Measurements from ENCODE around the gene LDLRAP1. TPM values are rescaled to one million over a fixed set of nuclear protein-coding genes. Genes with fewer than 3 reads are reported as not detected.
"Not testable (repeated sequence)": the region's sequence is repeated elsewhere in the genome, so short reads cannot be mapped to it uniquely, and the experiment has no call there.

LDLRAP1 gene
- total RNA-seq, 1 experiment from 2014 or later: 23.9 TPM

DNA sequence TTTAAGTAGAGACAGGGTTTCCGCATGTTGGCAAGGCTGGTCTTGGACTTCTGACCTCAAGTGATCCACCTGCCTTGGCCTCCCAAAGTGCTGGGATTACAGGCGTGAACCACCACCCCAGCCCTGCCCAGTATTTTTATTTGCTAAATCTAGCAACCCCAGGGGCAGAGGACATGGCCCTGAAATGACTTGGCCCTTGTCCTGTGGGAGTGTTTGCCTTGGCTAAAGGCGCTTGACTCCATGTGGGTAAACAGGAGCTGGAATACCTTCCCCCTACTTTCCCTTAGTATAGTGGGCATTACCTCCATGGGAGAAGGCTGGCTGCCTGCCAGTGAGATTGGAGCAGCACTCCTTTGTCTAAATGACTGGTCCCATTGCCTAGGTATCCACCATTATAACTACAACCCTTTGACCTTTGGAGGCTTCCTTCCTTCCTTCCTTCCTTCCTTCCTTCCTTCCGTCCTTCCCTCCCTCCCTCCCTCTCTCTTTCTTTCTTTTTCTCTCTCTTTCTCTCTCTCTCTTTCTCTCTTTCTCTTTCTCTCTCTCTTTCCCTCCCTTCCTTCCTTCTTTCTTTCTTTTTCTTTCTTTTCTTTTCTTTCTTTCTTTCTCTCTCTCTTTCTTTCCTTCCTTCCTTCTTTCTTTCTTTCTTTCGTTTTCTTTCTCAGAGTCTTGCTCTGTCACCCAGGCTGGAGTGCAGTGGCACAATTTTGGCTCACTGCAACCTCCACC lies 57.7 kb downstream of the LDLRAP1 start:
- H3K4me3 ChIP-seq; H3K27ac ChIP-seq; H3K4me1 ChIP-seq; H3K9me3 ChIP-seq (replicated peaks); H3K36me3 ChIP-seq; H3K27me3 ChIP-seq: not testable (repeated sequence)
- DNase-seq: peak in 1 of 2 experiments; percentile 54

DNA sequence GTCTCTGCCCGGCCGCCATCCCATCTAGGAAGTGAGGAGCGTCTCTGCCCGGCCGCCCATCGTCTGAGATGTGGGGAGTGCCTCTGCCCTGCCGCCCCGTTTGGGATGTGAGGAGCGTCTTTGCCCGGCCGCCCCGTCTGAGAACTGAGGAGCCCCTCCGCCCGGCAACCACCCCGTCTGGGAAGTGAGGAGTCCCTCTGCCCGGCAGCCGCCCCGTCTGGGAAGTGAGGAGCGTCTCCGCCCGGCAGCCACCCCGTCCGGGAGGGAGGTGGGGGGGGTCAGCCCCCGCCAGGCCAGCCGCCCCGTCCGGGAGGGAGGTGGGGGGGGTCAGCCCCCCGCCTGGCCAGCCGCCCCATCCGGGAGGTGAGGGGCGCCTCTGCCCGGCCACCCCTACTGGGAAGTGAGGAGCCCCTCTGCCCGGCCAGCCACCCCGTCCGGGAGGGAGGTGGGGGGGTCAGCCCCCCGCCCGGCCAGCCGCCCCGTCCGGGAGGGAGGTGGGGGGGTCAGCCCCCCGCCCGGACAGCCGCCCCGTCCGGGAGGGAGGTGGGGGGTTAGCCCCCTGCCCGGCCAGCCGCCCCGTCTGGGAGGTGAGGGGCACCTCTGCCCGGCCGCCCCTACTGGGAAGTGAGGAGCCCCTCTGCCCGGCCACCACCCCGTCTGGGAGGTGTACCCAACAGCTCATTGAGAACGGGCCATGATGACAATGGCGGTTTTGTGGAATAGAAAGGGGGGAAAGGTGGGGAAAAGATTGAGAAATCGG lies 60.6 kb downstream of the LDLRAP1 start:
- not testable (repeated sequence) for DNase-seq; H3K27ac ChIP-seq; H3K4me1 ChIP-seq; H3K27me3 ChIP-seq; H3K4me3 ChIP-seq; H3K36me3 ChIP-seq; H3K9me3 ChIP-seq (replicated peaks)

DNA sequence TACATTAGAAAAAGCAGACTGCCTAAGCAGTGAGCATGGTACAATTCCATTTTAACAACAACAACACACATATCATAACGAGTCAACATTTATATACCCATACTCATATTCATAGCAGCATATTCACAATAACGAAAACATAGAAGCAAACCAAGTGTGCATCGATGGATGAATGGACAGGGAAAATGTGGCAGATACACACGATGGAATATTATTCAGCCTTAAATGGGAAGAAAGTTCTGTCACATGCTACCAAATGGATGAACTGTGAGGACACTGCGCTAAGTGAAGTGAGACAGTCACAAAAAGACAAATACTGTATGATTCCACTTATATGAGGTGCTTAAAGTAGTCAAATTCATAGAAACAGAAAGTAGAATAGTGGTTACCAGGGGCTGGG lies 63.7 kb downstream of the LDLRAP1 start:
- Histone ChIP-seq H3K27me3 (no peaks in the 10 kb centered on the region), H3K36me3 (no peaks in the 10 kb centered on the region), H3K9me3 (replicated peaks) (no peaks in the 10 kb centered on the region), H3K4me1 (peaks cover 33% of the 10 kb centered on the region), H3K27ac (no peak overlapping the region), H3K4me3 (no peak overlapping the region)
- no peak for DNase-seq

DNA sequence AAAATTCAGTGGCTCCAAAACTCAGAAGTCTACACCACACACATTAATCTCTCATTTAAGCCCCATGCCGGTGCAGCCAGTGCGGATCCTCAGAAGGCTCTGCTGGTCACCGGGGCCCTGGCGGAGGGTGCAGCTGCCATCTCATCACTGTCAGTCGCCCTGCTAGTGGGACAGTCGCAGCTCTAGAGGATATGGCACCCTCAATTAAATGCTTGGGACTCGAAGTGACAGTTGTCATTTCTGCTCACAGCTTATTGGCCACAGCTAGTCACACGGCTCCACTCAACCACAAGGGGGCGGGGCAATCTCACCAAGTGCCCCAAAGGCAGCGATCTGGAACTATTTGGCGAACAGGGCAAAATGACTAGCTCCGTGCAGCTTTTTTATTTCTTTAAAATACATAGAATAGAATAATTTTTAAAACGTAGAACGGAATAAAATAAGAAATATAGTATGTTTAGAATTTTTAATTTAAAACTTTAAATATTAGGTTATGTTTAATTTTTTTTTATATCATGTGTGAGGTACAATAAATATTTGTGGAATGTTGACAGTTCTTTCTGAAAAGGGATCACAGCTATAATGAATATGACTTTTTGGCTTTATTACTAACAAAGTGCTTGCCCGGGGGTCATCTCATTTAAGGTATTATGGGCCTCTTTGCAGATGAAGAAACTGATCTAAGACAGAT lies 65.2 kb downstream of the LDLRAP1 start:
- H3K4me3 ChIP-seq: peak overlapping the region; percentile 28; the same call in 1 of the 2 replicates
- no peaks in the 10 kb centered on the region for H3K27me3 ChIP-seq
- no peaks in the 10 kb centered on the region for H3K36me3 ChIP-seq
- H3K27ac ChIP-seq: no peak overlapping the region
- H3K9me3 ChIP-seq (replicated peaks): no peaks in the 10 kb centered on the region
- peaks cover 33% of the 10 kb centered on the region for H3K4me1 ChIP-seq
- peak; percentile 87 to 95 for DNase-seq

DNA sequence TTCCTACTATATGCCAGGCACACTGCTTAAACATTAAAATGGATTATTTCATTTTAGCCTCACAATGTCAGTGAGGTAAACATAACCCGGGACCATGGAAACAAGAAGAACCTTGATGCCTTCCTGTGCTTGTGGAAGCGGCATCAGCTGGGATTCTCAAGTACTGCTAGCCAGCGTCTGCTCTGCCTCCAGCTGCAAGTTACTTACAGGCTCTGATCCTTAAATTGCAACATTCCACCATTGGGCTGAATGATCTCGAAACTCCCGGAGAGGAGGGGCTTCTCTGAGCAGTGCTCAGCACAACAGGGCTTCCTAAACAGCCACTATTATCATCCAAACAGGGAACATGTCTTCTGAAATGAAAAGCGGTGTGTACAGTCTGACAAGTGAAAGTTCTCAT lies 66.5 kb downstream of the LDLRAP1 start:
- Histone ChIP-seq H3K27me3 (no peaks in the 10 kb centered on the region), H3K9me3 (replicated peaks) (no peaks in the 10 kb centered on the region)

DNA sequence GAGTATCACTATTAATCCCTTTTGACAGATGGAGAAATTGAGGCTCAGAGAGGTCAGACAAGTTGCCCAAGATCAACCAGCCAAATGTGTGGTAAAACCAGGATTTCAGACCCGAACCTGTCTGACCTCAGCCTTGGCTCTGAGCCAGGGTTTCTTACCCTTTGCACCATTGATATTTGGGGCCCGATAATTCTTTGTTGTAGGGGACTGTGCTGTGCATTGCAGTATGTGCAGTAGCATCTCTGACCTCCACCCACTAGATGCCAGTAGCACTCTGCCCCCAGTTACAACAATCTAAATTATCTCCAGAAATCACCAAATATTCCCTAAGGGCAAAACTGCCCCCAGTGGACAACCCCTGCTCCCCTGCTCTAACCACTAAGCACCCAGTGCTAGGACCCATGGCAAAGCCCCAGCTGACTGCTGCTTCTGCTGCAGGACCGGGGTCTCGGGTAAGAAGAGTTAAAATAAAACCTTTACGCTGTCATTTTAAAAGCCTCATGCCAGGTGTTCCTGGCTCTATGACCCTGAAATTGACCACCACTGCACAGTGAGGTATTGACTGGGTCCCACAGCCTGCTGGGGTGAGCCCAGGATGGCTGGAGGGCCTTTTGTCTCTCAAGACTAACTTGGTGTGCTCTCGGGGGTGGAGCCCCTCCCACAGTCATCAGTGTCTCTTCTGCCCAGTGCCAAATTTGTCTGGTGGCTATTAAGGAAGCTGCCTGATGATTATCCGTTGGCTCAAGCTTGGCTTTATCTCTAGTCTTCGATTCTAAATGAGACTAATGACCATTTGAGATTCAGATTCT lies 67.6 kb downstream of the LDLRAP1 start:
- no peak overlapping the region for H3K27ac ChIP-seq
- peak; percentile 50 to 67 for DNase-seq
- H3K27me3 ChIP-seq: no peaks in the 10 kb centered on the region
- no peaks in the 10 kb centered on the region for H3K36me3 ChIP-seq
- H3K4me3 ChIP-seq: no peak overlapping the region
- no peaks in the 10 kb centered on the region for H3K9me3 ChIP-seq (replicated peaks)
- H3K4me1 ChIP-seq: peaks cover 44% of the 10 kb centered on the region

More for the DNA sequence above, 66.5 kb downstream of the LDLRAP1 start:
- peak in 1 of 2 experiments; percentile 51 for DNase-seq
- Histone ChIP-seq H3K4me3 (no peak overlapping the region), H3K36me3 (no peaks in the 10 kb centered on the region), H3K27ac (no peak overlapping the region), H3K4me1 (peaks cover 34% of the 10 kb centered on the region)

DNA sequence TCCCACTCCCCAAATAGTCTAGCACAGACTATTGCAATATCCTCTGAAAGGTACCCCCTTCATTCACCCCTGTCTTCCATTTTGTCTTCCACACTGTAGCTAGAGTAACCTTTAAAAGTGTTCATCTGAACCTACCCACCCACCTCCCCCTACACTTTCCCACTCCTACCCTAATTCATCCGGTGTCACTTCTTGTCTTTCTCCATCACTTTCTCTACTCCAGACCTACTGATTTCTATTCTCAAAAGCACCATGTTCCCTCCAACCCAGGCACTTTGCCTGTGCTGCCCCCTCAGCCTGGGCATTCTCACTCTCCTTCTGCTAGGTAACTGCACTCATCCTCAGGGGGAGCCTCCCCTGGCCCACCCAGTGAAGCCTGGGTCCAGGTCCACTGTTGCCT lies 68.4 kb downstream of the LDLRAP1 start:
- H3K27ac ChIP-seq: no peak overlapping the region
- H3K4me1 ChIP-seq: peaks cover 44% of the 10 kb centered on the region
- no peaks in the 10 kb centered on the region for H3K27me3 ChIP-seq
- H3K9me3 ChIP-seq (replicated peaks): no peaks in the 10 kb centered on the region
- no peaks in the 10 kb centered on the region for H3K36me3 ChIP-seq
- no peak overlapping the region for H3K4me3 ChIP-seq
- DNase-seq: no peak

DNA sequence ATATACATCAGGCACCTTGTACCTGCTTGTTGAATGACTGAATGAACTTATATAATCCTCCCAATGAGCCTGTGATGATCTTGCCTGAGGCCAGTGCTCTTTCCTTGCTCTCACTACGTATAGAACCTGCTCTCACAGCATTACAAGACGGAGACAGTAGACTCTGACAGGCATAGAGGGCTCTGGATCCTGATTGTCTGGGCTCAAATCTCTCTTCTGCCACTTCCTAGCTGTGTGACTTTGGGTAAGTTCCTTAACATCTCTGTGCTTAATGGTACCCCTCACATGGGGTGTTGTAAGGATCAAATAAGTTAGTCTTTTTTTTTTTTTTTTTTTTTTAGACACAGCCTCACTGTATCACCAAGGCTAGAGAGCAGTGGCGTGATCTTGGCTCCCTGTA lies 69.0 kb downstream of the LDLRAP1 start:
- H3K4me3 ChIP-seq: no peak overlapping the region
- H3K27me3 ChIP-seq: no peaks in the 10 kb centered on the region
- H3K27ac ChIP-seq: no peak overlapping the region
- DNase-seq: no peak
- H3K36me3 ChIP-seq: no peaks in the 10 kb centered on the region
- H3K9me3 ChIP-seq (replicated peaks): no peaks in the 10 kb centered on the region
- H3K4me1 ChIP-seq: peaks cover 44% of the 10 kb centered on the region

DNA sequence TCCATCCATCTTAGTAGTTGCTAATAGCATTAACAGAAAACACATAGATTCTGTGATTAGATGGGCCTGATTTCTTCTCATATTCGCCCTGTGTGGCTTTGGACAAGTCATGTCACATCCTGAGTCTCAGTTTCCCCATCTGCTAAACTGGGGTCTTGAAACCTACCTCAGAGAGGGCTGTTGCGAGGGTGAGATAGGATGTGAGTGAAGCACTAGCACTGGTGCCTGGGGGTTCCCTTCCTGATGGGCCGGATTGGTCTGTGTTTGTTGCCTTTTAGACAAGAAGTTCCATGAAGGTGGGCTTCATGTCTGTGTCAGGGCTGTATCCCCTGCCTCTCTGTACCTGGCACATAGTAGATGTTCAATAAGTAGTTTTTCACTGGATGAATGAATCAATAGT lies 69.7 kb downstream of the LDLRAP1 start:
- no peaks in the 10 kb centered on the region for H3K36me3 ChIP-seq
- no peak overlapping the region for H3K27ac ChIP-seq
- DNase-seq: no peak
- no peaks in the 10 kb centered on the region for H3K27me3 ChIP-seq
- peaks cover 44% of the 10 kb centered on the region for H3K4me1 ChIP-seq
- no peaks in the 10 kb centered on the region for H3K9me3 ChIP-seq (replicated peaks)
- H3K4me3 ChIP-seq: no peak overlapping the region

DNA sequence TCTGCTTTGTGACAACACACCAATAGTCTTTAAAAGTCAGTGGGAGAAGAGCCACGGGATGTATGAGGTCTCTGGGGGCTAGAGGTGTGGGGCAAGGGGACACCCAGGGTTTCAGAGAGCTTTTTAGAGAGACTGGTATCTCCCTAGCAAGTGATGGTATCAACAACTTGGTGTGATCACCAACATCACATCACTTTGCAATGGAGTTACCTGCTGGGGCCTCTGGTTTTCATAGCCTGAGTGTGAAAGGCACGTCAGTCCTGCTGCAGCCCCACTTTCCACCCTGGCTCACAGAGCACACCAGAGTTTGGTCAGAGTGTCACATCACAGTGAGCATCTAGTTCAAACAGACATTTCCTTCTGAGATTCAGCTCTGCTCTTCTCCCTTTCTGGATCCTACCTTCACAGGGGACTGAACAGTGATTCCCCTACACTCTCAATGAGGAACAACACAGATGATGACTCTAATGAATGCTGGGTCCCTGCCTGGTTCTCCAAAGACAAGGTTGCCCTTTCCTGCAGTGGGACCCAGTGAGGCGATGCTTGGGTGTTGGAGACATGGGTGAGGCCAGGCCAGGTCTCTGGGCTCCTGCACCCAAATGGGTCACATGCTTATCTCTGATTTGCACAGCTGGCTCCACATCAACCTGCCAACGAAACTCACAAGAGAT lies 71.2 kb downstream of the LDLRAP1 start:
- no peaks in the 10 kb centered on the region for H3K27me3 ChIP-seq
- peaks cover 33% of the 10 kb centered on the region for H3K4me1 ChIP-seq
- no peaks in the 10 kb centered on the region for H3K9me3 ChIP-seq (replicated peaks)
- 0 out of 2 replicates have a peak, but pooled peaks cover 2% of the 10 kb centered on the region for H3K36me3 ChIP-seq
- H3K27ac ChIP-seq: no peak overlapping the region
- H3K4me3 ChIP-seq: no peak overlapping the region
- no peak for DNase-seq

DNA sequence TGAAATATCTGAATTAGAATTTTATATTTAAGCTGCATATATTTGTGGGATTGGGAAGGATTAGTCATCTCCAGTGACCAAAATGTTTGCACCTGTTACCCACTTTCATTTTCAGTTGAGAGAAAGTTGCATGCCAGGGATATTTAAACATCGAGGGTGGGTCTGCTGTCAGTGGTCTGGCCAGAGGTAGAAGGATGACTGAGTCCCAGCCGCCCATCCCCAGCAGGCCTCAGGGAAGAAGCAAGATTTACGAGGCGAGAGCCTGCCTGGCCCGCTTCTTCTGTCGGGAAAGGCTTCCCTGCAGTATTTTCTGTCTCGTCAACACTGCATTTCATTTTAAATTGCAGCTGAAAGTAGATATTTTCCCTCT lies 71.8 kb downstream of the LDLRAP1 start:
- Histone ChIP-seq H3K27me3 (no peaks in the 10 kb centered on the region), H3K27ac (no peak overlapping the region), H3K4me3 (no peak overlapping the region), H3K36me3 (peaks cover 3% of the 10 kb centered on the region; the same call in 1 of the 2 replicates), H3K9me3 (replicated peaks) (no peaks in the 10 kb centered on the region), H3K4me1 (peaks cover 28% of the 10 kb centered on the region)
- DNase-seq: no peak

DNA sequence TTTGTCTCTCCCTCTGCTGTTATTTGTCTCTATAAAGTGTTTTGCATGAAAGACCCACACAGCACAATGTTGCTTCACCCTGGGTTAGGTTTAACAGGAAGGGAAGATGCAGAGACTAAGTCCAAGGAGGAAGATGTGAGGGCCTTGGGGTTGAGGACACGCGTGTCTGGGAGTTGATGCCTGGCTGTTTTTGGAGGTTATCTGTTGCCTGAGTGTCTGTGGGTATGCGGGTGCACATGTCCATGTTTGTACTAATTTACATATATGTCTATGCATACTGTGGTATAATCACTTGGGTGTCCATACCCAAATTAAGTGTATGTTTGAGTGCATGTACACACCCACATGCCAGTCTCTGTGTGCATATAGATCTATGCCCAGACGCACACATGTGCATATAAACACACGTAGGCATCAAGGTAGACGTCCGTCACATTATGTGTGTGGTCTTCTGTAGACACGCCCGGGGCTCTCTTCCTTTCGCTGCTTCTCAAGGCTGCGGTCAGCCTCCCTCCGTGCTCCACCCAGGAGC lies 72.2 kb downstream of the LDLRAP1 start:
- no peaks in the 10 kb centered on the region for H3K27me3 ChIP-seq
- H3K9me3 ChIP-seq (replicated peaks): no peaks in the 10 kb centered on the region
- H3K36me3 ChIP-seq: peaks cover 8% of the 10 kb centered on the region; the same call in 1 of the 2 replicates
- no peak for DNase-seq
- peak overlapping the region; percentile 53 for H3K27ac ChIP-seq
- H3K4me1 ChIP-seq: peaks cover 23% of the 10 kb centered on the region
- H3K4me3 ChIP-seq: peak overlapping the region; percentile 69

DNA sequence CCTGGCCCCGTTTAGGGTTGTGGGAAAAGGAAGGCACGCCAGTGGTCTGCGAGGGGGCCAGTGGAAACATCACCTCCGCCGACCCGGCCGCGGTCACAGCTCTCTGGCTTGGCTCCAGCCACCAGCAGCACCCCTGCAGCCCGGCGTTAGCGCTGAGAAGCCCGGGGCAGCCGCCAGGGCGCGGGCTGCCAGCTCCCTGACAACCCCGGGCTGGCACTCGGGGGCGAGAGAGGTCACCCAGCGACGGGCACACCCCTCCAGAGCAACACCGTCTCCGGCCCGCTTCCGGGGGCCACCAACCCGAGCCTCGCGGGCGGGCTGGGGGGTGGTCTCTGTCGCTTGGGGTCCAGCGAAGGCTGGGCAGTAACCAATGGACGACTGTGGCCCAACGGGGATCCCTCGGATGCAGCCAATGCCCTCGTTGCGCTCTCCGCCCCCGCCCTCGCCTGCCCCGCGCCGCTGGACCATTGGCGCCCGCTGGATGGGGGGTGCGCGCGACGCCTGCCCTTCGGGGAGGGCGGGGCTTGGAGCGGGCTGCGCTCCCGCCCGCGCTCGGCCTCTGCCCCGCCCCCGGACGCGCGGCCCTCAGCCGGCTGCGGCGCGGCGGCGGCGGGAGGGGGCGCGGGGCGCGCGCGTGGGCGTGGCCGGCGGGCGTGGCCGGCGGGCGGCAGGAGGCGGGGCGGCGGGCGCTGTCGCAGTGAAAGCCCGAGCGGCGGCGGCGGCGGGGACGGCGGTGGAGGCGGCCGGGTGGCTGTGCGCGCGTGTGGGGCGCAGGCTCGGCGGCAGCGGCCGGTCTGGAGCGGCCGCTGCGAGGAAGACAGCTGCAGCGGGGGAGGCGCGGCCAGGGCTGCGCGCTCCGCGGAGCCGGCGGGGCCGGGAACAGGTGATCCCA lies 72.9 kb downstream of the LDLRAP1 start, which contains the start of gene MAN1C1:
TSS of gene MAN1C1 (plus strand) at position 697 of the 892 bp plus-strand sequence. CDS start 1,007 bp downstream, outside the sequence.
- Histone ChIP-seq H3K27me3 (no peaks in the 10 kb centered on the region), H3K27ac (peak within 1 kb of the TSS; percentile 87)
- peak; percentile 94 to 97 for DNase-seq

More for the DNA sequence above, 72.9 kb downstream of the LDLRAP1 start, which contains the start of gene MAN1C1:
- H3K4me3 ChIP-seq: peak within 1 kb of the TSS; percentile 97
- H3K9me3 ChIP-seq (replicated peaks): no peaks in the 10 kb centered on the region
- peaks cover 8% of the 10 kb centered on the region; the same call in 1 of the 2 replicates for H3K36me3 ChIP-seq
- H3K4me1 ChIP-seq: peaks cover 16% of the 10 kb centered on the region

Data from SJCRH30 (cell line).